Loucy (cell line): ENCODE results near the gene SCN4A.
"Not testable (repeated sequence)": the region's sequence is repeated elsewhere in the genome, so short reads cannot be mapped to it uniquely, and the experiment has no call there.

Source experiments
- H2AFZ ChIP-seq: fragments of 200-600 bp; sonication (generic); 2 replicates; pipeline ENCODE4 v1.6.0; 2016; ENCODE audit warnings: antibody characterized with exemption, mild to moderate bottlenecking, low read length, moderate library complexity
- H3F3A ChIP-seq: fragments of 200-600 bp; 2 replicates; pipeline ENCODE4 v1.6.0; 2016; ENCODE audit warnings: antibody characterized with exemption, low read depth, mild to moderate bottlenecking
- H3K27me3 ChIP-seq: fragments of 200-600 bp; sonication (generic); 2 replicates; pipeline ENCODE4 v1.6.1; 2014; ENCODE audit warnings: low read length, mild to moderate bottlenecking; ENCODE audit not compliant: insufficient read depth, poor library complexity, severe bottlenecking
- H3K36me3 ChIP-seq: fragments of 200-600 bp; sonication (generic); 2 replicates; pipeline ENCODE4 v1.6.1; 2016; ENCODE audit warnings: low read length; ENCODE audit not compliant: insufficient read depth
- H3K4me1 ChIP-seq: fragments of 200-600 bp; sonication (generic); 2 replicates; pipeline ENCODE4 v1.5.1; 2014; ENCODE audit warnings: low read length, mild to moderate bottlenecking; ENCODE audit not compliant: insufficient read depth, poor library complexity, severe bottlenecking
- H3K4me2 ChIP-seq: fragments of 200-600 bp; sonication (generic); 2 replicates; pipeline ENCODE4 v1.6.0; 2014; ENCODE audit warnings: antibody characterized with exemption, low read length, low read depth, mild to moderate bottlenecking; ENCODE audit not compliant: poor library complexity, severe bottlenecking
- H3K4me3 ChIP-seq: fragments of 200-600 bp; sonication (generic); 2 replicates; pipeline ENCODE4 v1.5.1; 2014; ENCODE audit warnings: low read length, mild to moderate bottlenecking, mixed read lengths; ENCODE audit not compliant: poor library complexity, severe bottlenecking
- H3K79me2 ChIP-seq: fragments of 200-600 bp; sonication (generic); 2 replicates; pipeline ENCODE4 v1.6.1; 2014; ENCODE audit warnings: low read length; ENCODE audit not compliant: insufficient read depth
- H3K9ac ChIP-seq: fragments of 200-600 bp; sonication (generic); 2 replicates; pipeline ENCODE4 v1.6.0; 2014; ENCODE audit warnings: mild to moderate bottlenecking, low read depth, low read length, moderate library complexity; ENCODE audit not compliant: poor library complexity, severe bottlenecking
- H3K9me2 ChIP-seq: fragments of 200-600 bp; sonication (generic); replicated peaks from 2 replicates; pipeline ENCODE4 v1.6.1; 2016; ENCODE audit warnings: low read depth, low read length, mixed read lengths
- H3K9me3 ChIP-seq: fragments of 200-600 bp; sonication (generic); 2 replicates; pipeline ENCODE4 v1.6.1; 2014; ENCODE audit warnings: mild to moderate bottlenecking, antibody characterized with exemption, low read length, low read depth; ENCODE audit not compliant: insufficient read depth
- H4K20me1 ChIP-seq: fragments of 200-600 bp; sonication (generic); 2 replicates; pipeline ENCODE4 v1.6.0; 2014; ENCODE audit warnings: antibody characterized with exemption, low read length, mild to moderate bottlenecking; ENCODE audit not compliant: insufficient read depth, poor library complexity, severe bottlenecking
- CTCF ChIP-seq: fragments of 200-600 bp; sonication (generic); conservative IDR thresholded peaks from 2 replicates; pipeline ENCODE4 v1.5.1; 2014; ENCODE audit warnings: mild to moderate bottlenecking, antibody characterized with exemption, low read length
- EZH2phosphoT487 ChIP-seq: fragments of 200-600 bp; IDR thresholded peaks from 2 replicates; pipeline ENCODE4 v1.6.1; 2018; ENCODE audit warnings: antibody characterized with exemption, mild to moderate bottlenecking, moderate library complexity, borderline replicate concordance

The SCN4A gene

GRCh38 chr17:63910096-63910495 is 62.6 kb downstream of the SCN4A start:
- Histone ChIP-seq H3K4me3 (no peak overlapping the region), H3K4me2 (no peak overlapping the region), H3K4me1 (no peaks in the 10 kb centered on the region), H3K9me3 (no peaks in the 10 kb centered on the region), H3K36me3 (no peaks in the 10 kb centered on the region), H3K9ac (no peak overlapping the region), H2AFZ (no peak overlapping the region), H4K20me1 (no peaks in the 10 kb centered on the region), H3F3A (no peaks in the 10 kb centered on the region), H3K27me3 (no peaks in the 10 kb centered on the region), H3K79me2 (no peaks in the 10 kb centered on the region), H3K9me2 (no peaks in the 10 kb centered on the region)
- TF ChIP-seq EZH2phosphoT487 (no peak), CTCF (no peak)

- not testable (repeated sequence) for H3K4me3 ChIP-seq, H3F3A ChIP-seq, H3K27me3 ChIP-seq, H3K9me2 ChIP-seq, H3K9ac ChIP-seq, H3K4me1 ChIP-seq, H3K9me3 ChIP-seq, H3K4me2 ChIP-seq, H3K36me3 ChIP-seq, H4K20me1 ChIP-seq, H2AFZ ChIP-seq, H3K79me2 ChIP-seq
Measured at GRCh38 chr17:63909586-63909985, 63.1 kb downstream of the SCN4A start.

GRCh38 chr17:63907161-63907778 is 65.4 kb downstream of the SCN4A start:
- not testable (repeated sequence) for H3K79me2 ChIP-seq, H3K9me2 ChIP-seq, H3K9ac ChIP-seq, H4K20me1 ChIP-seq, H3K9me3 ChIP-seq, H3F3A ChIP-seq, H3K4me3 ChIP-seq, H3K36me3 ChIP-seq, H2AFZ ChIP-seq, H3K4me1 ChIP-seq, H3K27me3 ChIP-seq, H3K4me2 ChIP-seq
- peak; percentile 46 for TF ChIP-seq CTCF

- not testable (repeated sequence) for H3K4me1 ChIP-seq, H3F3A ChIP-seq, H3K4me2 ChIP-seq, H3K9me2 ChIP-seq, H3K4me3 ChIP-seq, H2AFZ ChIP-seq, H3K9me3 ChIP-seq, H4K20me1 ChIP-seq, H3K36me3 ChIP-seq, H3K79me2 ChIP-seq, H3K27me3 ChIP-seq, H3K9ac ChIP-seq
Measured at GRCh38 chr17:63904796-63905195, 67.9 kb downstream of the SCN4A start.
